Stimulated activated CD4-positive, alpha-beta T cell treated with anti-CD3 and anti-CD28 coated beads, Interleukin-15, amount 100 ng/mL, for 24 hours (primary cell): Measurements from ENCODE around the gene SPC24.
"Not testable (repeated sequence)": the region's sequence is repeated elsewhere in the genome, so short reads cannot be mapped to it uniquely, and the experiment has no call there.

Experiments used
- DNase-seq: peaks from one replicate; pipeline ENCODE4 v3.0.0-alpha.2; 2020

The SPC24 gene

DNA sequence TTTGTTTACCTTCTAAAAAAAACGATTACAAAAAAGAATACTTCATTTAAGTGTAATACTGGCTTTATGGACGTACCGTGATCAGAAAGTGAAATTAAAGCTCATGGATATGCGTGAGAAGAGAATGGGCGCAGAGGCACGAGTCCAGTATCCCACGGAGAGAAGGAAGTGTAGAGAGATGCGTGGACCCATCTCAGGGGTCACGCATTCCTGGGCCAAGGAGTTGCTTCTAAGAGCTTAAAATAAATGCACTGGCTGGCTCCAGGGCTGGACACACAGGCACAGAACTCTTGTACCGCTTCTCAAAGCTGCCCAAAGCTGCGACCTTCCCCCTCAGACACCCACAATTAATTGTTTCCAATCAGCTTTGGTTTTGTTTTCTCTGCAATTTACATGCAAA, 8.7 kb upstream of the SPC24 start:
- DNase-seq, result no peak

DNA sequence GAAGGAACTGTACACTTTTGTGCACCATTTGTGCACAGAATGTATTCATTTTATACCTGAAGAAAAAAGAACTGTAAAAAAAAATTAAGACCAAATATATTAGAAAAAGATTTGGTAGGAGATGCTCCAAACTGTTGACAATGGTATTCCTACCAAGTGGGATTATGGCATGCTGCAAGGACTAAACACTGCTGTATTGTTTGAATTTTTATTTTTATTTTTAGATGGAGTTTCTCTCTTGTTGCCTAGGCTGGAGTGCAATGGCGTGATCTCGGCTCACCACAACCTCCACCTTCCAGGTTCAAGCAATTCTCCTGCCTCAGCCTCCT, 4.8 kb upstream of the SPC24 start:
- not testable (repeated sequence) for DNase-seq

DNA sequence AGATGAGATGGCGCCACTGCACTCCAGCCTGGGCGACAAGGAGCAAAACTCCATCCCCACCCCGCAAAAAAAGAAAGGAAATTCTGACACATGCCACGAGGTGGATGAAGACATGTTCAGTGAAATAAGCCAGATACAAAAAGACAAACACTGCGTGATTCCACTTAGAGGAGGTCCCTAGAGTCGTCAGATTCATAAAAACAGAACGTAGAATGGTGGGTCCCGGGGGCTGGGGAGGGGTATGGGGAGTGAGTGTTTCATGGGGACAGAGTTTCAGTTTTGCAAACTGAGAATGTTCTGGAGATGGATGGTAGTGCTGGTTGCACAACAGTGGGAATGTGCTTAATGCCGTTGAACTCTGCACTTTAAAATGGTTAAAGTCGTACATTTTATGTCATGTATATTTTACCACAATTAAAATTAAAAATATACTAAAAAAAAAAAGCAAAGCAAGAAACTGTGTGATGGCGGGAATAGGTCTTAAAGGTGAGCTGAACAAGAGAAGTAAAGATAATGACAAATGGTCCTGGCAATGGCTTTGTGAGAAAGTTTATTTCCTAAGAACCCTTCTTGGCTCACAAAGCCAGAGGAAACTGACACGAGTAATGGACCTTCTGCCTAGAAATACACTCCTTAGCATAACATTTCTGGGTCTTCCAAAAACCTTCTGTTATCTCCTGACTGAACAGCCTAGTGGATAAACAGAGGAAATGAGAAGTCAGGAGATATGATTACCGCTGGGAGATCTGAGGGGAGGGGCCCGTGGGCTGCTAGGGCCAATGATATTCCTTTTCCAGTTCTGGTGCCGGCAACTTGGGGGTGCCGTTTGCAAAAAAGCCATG, 4.2 kb upstream of the SPC24 start:
- no peak for DNase-seq

DNA sequence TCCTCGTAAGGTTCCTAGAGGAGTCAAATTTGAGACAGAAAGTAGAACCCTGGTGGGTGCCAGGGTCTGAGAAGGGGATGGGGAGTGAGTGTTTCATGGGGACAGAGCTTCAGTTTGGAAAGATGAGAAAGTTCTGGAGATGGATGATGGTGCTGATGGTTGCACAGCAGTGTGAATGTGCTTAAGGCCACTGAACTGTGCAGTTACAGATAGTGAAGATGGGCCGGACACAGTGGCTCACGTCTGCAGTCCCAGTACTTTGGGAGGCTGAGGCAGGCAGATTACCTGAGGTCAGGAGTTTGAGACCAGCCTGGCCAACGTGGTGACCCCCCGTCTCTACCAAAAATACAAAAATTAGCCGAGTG, 917 bp downstream of the SPC24 start:
- no peak for DNase-seq

DNA sequence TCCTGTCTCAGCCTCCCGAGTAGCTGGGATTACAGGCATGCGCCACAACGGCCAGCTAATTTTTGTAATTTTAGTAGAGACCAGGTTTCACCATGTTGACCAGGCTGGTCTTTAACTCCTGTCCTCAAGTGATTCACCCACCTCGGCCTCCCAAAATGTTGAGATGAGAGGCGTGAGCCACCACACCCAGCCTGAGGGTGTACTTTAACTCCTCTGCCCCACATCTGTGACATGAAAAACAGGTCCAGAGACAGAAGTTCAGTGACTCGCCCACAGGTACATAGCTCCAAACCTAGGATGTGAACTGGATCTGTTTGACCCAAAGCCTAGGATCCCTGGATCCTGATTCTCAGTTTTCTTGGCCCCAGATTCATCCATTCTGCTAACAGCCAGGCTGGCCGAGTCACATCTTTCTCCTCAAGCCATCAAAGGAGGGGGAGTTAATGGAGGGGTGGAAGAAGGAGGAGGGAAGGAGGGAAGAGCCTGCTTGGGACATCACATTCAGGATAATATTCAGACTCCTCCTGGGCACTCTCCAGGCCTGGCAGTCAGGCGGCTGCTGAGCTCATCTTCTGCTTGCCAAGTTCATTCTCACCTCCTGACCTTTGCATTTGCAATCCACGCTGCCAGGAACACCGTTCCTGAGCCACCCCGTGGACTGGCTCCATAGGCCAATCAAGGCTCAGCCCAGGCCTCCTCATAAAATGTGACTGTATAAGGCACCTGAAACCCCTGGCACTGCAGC, 3.1 kb downstream of the SPC24 start:
- DNase-seq, result no peak

DNA sequence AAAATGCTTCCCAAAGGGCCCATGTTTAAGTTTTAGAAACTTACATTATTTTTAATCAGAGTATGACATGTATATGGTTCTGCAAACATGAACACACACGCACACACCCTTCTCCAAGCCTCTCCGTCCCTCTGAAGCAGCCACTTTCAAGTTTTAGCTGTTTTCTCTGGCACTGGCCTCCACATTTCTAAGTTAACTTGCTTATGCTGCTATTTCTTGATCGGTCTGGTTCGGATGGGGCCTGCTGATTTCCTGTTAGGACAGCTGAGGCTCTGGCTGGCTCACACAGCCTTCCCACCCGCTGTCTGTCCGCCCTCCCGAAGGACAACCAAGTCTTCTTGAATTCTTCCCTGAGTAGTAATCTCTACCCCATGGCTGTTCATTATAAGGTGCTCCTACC, 4.4 kb downstream of the SPC24 start:
- no peak for DNase-seq

DNA sequence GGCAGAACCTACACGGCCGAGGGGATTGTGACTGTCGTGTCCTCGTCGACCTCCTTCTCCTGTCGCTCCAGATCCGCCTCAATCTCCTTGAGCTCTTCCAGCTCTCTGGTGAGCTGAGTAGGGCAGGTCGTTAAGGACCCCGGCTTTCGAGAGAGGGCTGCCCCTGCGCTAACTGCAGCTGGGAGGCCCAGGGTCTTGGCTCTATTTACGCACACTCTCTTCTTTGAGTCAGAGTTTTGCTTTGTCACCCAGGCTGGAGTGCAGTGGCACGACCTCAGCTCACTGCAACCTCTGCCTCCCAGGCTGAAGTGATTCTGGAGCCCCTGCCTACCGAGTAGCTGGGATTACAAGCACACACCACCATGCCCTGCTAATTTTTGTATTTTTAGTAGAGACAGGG, 7.6 kb downstream of the SPC24 start:
- no peak for DNase-seq

DNA sequence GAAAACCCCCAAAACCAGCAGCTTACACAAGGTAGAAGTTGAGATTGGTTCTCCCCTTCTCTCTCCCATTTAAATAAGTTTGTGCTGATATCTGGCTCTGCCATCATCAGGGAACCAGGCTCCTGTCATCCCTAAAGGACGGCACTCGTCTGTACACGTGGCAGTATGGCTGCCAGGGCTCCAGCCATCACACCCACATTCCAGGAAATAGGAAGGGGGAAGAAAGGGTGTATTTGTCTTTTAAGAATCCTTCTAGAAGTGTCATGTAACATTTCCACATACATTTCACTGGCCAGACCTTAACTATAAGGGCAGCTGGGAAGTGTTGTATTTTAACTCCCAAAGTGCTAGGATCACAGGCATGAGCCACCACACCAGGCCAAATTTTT, 10.1 kb downstream of the SPC24 start:
- no peak for DNase-seq

DNA sequence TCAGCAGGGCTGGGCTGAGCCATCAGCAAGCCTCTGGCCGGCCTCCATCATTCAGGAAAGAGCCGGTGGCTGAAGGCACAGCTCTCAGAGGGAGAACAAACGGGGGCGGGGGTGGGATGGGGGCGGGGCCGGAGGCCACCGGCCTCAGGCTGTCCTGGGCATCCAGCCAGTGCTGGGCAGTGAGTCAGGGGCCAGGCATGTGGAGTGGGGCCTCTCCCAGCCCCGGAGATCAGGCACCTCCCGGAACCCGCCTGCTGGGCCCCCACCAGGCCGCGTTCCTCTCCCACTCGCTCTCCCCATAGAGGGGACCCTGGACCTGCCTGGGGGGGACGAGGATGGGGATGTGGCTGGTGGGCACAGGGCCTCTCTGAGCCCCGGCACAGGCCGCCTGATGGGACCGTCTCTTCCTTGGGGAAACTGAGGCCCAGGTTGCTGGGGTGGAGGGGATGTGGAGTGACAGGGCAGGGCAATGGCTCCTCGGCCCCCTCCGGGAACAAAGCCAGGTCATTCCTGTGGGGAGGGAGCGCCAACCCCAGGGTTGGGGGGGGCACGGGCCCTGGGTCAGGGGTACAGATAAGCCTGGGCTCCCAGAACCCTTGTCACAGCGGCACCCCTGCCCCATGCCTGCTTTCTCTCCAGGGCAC, 12.9 kb downstream of the SPC24 start:
- DNase-seq, result no peak

DNA sequence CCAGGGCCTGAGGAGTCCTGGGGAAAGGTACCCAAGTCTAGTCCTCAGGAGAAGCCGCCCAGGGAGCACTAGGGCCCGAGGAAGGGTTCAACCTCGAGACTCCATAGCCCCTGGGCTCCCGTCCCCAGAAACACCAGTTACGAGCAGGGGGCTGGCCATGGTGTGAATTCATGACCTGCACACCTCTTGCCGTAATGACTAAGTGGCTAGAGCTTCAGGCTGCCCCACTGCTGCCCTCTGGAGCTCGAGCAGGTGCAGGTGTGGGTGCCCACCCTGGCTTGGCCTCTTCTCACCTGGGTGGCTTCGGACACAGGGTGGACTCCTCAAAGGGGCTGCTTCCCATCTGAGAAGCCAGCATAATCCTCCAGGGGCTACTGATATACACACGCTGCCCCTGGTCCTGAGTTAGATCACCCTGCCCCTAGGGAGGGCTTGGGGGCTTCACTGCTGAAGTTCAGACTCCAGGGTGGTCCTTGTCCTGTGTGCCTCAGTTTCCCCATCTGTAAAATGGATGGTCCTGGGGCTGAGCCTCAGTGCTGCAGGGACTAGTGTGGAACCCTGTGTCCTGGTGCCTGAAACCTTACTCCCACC, 13.6 kb downstream of the SPC24 start:
- no peak for DNase-seq

DNA sequence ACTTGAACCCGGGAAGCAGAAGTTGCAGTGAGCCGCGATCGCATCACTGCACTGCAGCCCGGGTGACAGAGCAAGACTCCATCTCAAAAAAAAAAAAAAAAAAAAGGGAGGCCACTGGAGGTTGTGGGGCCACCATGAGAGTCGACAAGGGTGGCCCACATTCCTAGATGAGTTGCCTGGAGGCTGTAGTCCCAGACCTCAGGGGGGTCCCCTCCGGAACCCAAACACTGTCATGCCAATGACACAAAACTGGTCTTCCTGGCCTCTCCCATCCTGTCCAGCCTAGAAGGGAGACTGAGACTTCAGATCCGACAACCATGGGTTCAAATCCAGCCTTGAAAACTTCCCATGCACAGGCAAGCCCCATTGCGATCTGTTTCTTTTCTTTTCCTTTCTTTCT, 14.7 kb downstream of the SPC24 start:
- DNase-seq, result no peak

DNA sequence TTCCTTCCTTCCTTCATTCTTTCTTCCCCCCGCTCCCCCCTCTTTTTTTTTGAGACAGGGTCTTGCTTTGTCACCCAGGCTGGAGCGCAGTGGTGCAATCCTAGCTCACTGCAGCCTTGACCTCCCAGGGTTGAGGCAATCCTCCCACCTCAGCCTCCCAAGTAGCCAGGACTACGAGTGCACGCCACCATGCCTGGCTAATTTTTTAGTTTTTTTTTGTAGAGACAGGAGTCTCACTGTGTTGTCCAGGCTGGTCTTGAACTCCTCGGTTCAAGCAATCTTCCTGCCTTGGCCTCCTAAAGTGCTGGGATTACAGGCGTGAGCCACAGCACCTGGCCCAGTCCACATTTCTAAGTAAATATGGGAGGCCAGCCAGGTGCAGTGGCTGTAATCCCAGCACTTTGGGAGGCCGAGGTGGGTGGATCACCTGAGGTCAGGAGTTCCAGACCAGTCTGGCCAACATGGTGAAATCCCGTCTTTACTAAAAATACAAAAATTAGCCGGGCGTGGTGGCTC, 15.5 kb downstream of the SPC24 start:
- not testable (repeated sequence) for DNase-seq

DNA sequence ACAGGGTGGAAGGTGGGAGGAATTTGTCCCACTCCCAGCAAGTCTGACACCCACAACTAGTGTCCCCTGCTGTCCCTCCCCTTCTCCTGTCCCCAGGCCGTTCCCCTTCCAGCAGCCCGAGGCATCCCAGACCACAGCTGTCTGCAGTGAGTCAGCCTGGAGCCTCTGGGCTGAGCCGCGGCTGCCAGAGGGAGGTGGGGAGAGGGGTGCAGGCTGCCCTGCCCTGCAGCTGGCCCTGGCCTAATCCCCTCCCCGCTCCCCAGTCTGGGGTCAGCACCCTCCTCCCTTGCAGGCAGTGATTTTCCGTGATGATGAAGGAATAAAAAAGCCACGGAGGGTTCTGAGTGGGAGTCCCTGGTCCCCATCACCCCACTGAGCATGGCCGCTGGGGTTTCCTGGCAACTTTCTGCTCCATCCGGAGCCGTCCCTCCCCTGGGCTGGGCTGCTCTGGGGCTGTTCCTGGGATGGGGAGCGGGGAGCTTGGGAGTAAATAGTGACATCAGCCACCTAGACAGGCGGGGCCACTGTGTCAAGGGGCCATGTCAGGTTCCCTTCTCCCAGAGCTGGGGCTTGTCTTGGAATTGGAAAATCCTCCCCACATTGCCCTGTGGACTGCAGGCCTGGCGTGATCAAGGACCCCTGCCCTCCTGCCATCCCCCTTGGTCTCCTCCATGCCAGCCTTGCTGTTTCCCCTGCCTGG, 16.8 kb downstream of the SPC24 start:
- no peak for DNase-seq

DNA sequence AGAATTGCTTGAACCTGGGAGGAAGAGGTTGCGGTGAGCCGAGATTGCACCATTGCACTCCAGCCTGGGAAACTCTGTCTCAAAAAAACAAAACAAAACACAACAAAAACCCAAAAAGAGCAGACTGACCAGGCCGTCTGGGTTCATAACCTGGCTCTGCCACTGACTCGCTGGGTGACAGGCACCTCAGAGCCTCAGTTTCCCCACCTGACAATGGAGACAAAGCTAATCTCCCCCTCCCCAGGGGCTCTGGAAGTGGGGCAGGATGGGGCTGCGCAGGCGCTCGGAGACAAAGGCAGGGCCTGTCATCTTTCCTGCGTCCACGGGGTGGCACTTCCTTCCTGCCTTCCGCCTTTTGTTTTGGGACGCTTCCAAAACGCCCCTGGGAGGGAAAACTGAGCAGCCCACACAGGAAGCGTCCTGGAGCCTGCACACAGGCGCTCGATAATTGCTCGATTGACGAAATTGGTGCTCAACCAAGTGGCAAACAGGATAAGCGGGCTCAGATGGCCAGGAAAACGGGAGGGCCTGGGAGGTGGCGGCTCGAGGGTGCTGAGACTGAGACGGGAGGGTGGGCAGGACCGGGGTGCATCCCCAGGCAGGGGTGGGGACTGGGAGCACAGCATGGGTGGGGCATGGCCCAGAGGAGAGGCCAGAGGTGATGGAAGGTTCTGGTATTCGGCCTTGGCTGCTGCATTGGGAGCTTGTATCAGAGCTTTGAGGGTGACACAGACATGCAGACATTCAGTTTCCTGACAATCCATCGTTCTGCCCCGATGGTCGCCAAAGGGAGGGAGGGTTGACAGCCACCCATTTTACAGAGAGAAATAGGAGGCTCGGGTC, 17.8 kb downstream of the SPC24 start:
- peak; percentile 70 for DNase-seq

DNA sequence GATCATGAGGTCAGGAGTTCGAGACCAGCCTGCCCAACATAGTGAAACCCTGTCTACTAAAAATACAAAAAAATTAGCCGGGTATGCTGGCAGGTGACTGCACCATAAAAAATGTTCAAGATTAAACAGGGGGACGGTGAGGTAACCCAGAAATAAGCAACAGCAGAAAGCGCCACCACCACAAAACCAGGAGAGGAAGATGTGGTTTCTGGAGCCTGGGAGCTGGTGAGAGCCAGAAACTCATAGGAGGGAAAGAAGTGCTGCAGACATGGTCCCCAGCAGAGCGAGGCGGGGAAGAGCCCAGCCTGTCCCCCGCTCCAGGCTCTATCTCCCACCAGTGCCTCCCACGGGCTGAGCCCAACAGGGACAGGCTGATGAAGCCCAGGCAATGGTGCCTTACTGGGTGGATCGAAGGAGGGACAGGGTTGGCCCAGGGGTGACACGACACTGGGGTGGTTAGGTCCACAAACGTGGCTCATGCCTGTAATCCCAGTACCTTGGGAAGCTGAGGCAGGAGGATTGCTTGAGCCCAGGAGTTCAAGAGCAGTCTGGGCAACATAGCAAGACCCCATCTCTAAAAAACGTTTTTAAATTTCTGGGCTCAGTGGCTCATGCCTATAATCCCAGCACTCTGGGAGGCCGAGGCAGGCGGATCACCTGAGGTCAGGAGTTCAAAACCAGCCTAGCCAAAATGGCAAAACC, 19.0 kb downstream of the SPC24 start:
- DNase-seq, result no peak

DNA sequence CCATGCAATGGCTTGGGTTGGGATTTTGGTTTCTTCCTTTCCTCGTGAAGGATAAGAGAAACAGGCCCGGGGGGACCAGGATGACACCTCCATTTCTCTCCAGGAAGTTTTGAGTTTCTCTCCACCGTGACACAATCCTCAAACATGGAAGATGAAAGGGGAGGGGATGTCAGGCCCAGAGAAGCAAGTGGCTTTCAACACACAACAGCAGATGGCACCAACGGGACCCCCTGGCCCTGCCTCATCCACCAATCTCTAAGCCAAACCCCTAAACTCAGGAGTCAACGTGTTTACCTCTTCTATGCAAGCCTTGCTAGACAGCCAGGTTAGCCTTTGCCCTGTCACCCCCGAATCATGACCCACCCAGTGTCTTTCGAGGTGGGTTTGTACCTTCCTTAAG, 24.1 kb downstream of the SPC24 start:
- DNase-seq, result no peak

DNA sequence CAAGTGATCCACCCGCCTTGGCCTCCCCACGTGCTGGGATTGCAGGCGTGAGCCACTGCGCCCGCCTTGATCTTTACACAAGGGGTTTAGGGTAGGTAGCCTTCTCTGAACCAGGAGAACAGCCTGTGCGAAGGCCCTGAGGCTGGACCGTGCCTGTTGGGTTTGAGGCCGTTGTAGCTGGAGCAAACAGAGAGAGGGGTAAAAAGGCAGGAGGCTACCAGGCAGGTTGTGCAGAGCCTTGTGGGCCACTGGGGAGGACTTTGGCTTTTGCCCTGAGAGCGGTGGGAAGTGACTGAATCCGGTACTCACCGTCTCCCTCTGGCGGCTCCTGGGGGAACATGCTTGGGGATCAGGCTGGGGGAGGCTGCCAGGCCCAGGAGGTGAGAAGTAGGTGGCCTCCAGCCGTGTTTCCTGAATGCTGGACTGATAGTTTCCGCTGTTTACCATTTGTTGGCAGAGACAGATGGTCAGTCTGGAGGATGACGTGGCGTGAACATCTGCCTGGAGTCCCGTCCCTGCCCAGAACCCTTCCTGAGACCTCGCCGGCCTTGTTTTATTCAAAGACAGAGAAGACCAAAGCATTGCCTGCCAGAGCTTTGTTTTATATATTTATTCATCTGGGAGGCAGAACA, 24.6 kb downstream of the SPC24 start:
- DNase-seq, result peak; percentile 80

DNA sequence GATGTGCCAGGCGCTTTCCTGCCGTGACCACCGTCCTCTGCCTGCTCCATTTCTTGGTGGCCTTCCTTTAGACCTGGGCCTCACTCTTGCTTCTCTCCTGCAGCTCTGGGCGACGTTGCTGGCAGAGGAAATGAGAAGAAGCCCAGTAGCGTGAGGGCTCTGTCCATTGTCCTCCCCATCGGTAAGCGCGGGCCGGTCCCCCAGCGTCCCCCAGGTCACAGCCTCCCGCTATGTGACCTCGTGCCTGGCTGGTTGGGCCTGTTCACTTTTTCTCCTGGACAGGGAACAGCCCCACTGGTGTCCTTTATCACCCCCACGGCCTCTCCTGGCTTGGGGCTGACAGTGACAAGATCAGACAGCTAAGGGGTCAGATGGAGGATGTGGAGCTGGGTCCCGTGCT, 27.7 kb downstream of the SPC24 start:
- no peak for DNase-seq

DNA sequence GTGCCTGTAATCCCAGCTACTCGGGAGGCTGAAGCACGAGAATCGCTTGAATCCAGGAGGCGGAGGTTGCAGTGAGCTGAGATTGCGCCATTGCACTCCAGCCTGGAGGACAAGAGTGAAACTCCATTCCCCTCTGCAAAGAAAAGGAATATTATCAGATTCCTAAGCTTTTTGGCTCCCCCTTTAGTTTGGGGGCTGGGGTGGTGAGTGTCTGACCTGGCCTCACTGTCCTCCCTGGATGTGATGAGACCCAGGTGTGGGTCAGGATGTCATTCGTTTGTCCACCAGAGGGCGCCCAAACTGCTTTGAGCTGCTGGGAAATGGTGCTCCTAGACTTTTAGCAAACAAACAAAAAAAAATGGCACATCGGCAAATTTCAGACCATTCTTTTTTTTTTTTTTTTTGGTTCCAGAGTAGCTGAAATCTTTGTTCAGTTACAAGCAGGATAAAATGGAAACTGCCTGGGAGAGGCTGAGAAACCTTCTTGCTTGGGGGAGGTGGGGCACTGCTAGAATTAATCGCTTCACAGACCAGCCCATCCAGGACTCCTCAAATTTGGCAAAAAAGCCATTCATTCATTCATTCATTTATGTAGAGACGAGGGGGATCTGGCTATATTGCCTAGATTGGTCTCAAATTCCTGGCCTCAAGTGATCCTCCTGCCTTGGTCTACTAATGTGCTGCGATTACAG, 29.4 kb downstream of the SPC24 start:
- DNase-seq, result peak; percentile 85

DNA sequence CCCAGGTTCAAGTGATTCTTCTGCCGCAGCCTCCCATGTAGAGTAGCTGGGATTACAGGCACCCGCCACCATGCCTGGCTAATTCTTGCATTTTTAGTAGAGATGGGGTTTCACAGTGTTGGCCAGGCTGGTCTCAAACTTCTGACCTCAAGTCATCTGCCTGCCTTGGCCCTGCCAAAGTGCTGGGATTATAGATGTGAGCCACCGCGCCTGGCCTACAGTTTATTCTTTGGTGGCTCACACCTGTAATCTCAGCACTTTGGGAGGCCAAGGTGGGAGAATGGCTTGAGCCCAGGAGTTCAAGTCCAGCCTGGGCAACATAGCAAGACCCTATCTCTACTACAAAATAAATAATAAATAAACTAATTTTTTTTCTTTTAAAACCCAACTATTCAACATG, 31.4 kb downstream of the SPC24 start:
- not testable (repeated sequence) for DNase-seq
